Lower lobe of right lung (tissue), 2 donors: ENCODE data around the gene TMEM248. TPM values are rescaled to one million over a fixed set of nuclear protein-coding genes. Genes with fewer than 3 reads are reported as not detected.
A peak's percentile ranks its signal among the peaks of the same experiment; 100 is the strongest.
"Not testable (repeated sequence)": the region's sequence is repeated elsewhere in the genome, so short reads cannot be mapped to it uniquely, and the experiment has no call there.

Source experiments
- ATAC-seq, 2 donors: fragments of 200-7000 bp; cut with Tn5 transposase; one replicate each; pipeline ENCODE4 v1.9.1; 2020 to 2022; ENCODE audit warnings: mild to moderate bottlenecking in 2 of 2, moderate library complexity in 2 of 2
- DNase-seq: peaks from one replicate; pipeline ENCODE4 v3.0.0-alpha.2; 2020
- H3K27ac ChIP-seq: fragments of 200-600 bp; one replicate; pipeline ENCODE4 v1.8.0; 2022
- H3K27me3 ChIP-seq: fragments of 200-600 bp; one replicate; pipeline ENCODE4 v1.8.0; 2022; ENCODE audit warnings: low read depth
- H3K36me3 ChIP-seq: fragments of 200-600 bp; one replicate; pipeline ENCODE4 v1.8.0; 2022; ENCODE audit warnings: mild to moderate bottlenecking
- H3K4me1 ChIP-seq: fragments of 200-600 bp; one replicate; pipeline ENCODE4 v1.8.0; 2022
- H3K4me3 ChIP-seq: fragments of 200-600 bp; one replicate; pipeline ENCODE4 v1.8.0; 2022; ENCODE audit warnings: mild to moderate bottlenecking
- H3K9me3 ChIP-seq: fragments of 200-600 bp; one replicate; pipeline ENCODE4 v1.8.0; 2022
- CTCF ChIP-seq: fragments of 200-600 bp; IDR thresholded peaks from one replicate; pipeline ENCODE4 v1.8.0; 2022; ENCODE audit warnings: antibody characterized with exemption, mild to moderate bottlenecking
- intact Hi-C: fragments of 100-400 bp; cut with DNase I; formaldehyde crosslinking; loops from one replicate; pipeline ENCODE4 v1.11.0; 2022
- total RNA-seq: library from RNA; stranded (reverse); fragmentation: NEBNext Ultra II Directional; extraction: Animal tissue kit (Norgen Biotek cat#: 25700); gene quantifications from one replicate; pipeline ENCODE4 v1.2.1, GENCODE V29; 2021
- donor health status: DM: no; HTN: yes; CAD: no; lungs with severe emphysema.

Gene TMEM248
- total RNA-seq, 1 donor from 2014 or later, result 103 TPM

- intact Hi-C loops, result no loop called here
- no peaks in the 10 kb centered on the region for H3K9me3 ChIP-seq
Observed at GRCh38 chr7:66967029-66967428, 46.0 kb downstream of the TMEM248 start.

GRCh38 chr7:66969001-66969400 lies 48.0 kb downstream of the TMEM248 start:
- H3K4me3 ChIP-seq, intact Hi-C loops, H3K27ac ChIP-seq, H3K4me1 ChIP-seq, H3K27me3 ChIP-seq, H3K36me3 ChIP-seq, ATAC-seq, DNase-seq, H3K9me3 ChIP-seq: not testable (repeated sequence)

More at GRCh38 chr7:66967029-66967428, 46.0 kb downstream of the TMEM248 start:
- no peaks in the 10 kb centered on the region for H3K4me1 ChIP-seq
- DNase-seq (no peak), ATAC-seq (no peak)
- no peak for TF ChIP-seq CTCF
- no peak overlapping the region for H3K4me3 ChIP-seq
- H3K36me3 ChIP-seq, result no peaks in the 10 kb centered on the region
- H3K27ac ChIP-seq, result no peak overlapping the region
- H3K27me3 ChIP-seq, result no peaks in the 10 kb centered on the region

GRCh38 chr7:66970310-66970709 lies 49.3 kb downstream of the TMEM248 start:
- no peak for DNase-seq
- Histone ChIP-seq H3K36me3 (no peaks in the 10 kb centered on the region), H3K9me3 (no peaks in the 10 kb centered on the region), H3K4me1 (no peaks in the 10 kb centered on the region), H3K27ac (no peak overlapping the region), H3K4me3 (no peak overlapping the region), H3K27me3 (no peaks in the 10 kb centered on the region)
- intact Hi-C loops, result no loop called here
- TF ChIP-seq CTCF, result no peak
- no peak for ATAC-seq

GRCh38 chr7:66974986-66975590 lies 54.1 kb downstream of the TMEM248 start:
- Histone ChIP-seq H3K4me1 (no peaks in the 10 kb centered on the region), H3K36me3 (no peaks in the 10 kb centered on the region), H3K4me3 (no peak overlapping the region), H3K27me3 (no peaks in the 10 kb centered on the region), H3K9me3 (peaks cover 9% of the 10 kb centered on the region), H3K27ac (no peak overlapping the region)
- no peak for TF ChIP-seq CTCF
- ATAC-seq, result no peak
- no peak for DNase-seq
- intact Hi-C loops, result no loop called here

GRCh38 chr7:66978312-66978711 lies 57.3 kb downstream of the TMEM248 start:
- ATAC-seq, H3K4me1 ChIP-seq, H3K4me3 ChIP-seq, DNase-seq, H3K27me3 ChIP-seq, intact Hi-C loops, H3K36me3 ChIP-seq, H3K27ac ChIP-seq: not testable (repeated sequence)
- H3K9me3 ChIP-seq, result peaks cover 16% of the 10 kb centered on the region

- peaks cover 16% of the 10 kb centered on the region for H3K9me3 ChIP-seq
- DNase-seq, H3K4me3 ChIP-seq, ATAC-seq, H3K27ac ChIP-seq, H3K4me1 ChIP-seq, intact Hi-C loops, H3K27me3 ChIP-seq, H3K36me3 ChIP-seq: not testable (repeated sequence)
Observed at GRCh38 chr7:66979013-66979412, 58.0 kb downstream of the TMEM248 start.

GRCh38 chr7:66980336-66980735 lies 59.3 kb downstream of the TMEM248 start:
- H3K4me1 ChIP-seq, ATAC-seq, DNase-seq, H3K27me3 ChIP-seq, H3K4me3 ChIP-seq, H3K27ac ChIP-seq, H3K36me3 ChIP-seq, intact Hi-C loops: not testable (repeated sequence)
- peaks cover 16% of the 10 kb centered on the region for H3K9me3 ChIP-seq

- Histone ChIP-seq H3K4me1 (peaks cover 15% of the 10 kb centered on the region), H3K36me3 (peaks cover 66% of the 10 kb centered on the region)
- H3K4me3 ChIP-seq, H3K9me3 ChIP-seq, ATAC-seq, H3K27ac ChIP-seq, H3K27me3 ChIP-seq, DNase-seq, intact Hi-C loops: not testable (repeated sequence)
Observed at GRCh38 chr7:66989552-66989951, 68.5 kb downstream of the TMEM248 start.

GRCh38 chr7:66994051-66994450 lies 73.0 kb downstream of the TMEM248 start:
- H3K27me3 ChIP-seq, DNase-seq, ATAC-seq, intact Hi-C loops, H3K9me3 ChIP-seq: not testable (repeated sequence)
- Histone ChIP-seq H3K4me3 (peak overlapping the region; percentile 72), H3K27ac (peak overlapping the region; percentile 100), H3K4me1 (peaks cover 23% of the 10 kb centered on the region), H3K36me3 (peaks cover 53% of the 10 kb centered on the region)
